ENCODE measurements around the gene CFAP97D2. TPM values are rescaled to one million over a fixed set of nuclear protein-coding genes. Genes with fewer than 3 reads are reported as not detected.
"Not testable (repeated sequence)": the region's sequence is repeated elsewhere in the genome, so short reads cannot be mapped to it uniquely, and the experiment has no call there.

Gene CFAP97D2
- total RNA-seq, 1 experiment from 2014 or later: not detected

GRCh38 chr13:114234645-114235421 is 55.8 kb downstream of the CFAP97D2 start, which contains the start of gene CDC16:
TSS of gene CDC16 (plus strand) at chr13:114234897. CDS start at chr13:114235085, 188 bp downstream.
- peak; percentile 96 for DNase-seq
- Histone ChIP-seq H3K9me3 (no peaks in the 10 kb centered on the region), H3K36me3 (peaks cover 38% of the 10 kb centered on the region), H3K27me3 (no peaks in the 10 kb centered on the region), H3K4me3 (peak within 1 kb of the TSS; percentile 87)

GRCh38 chr13:114235697-114236096 is 56.6 kb downstream of the CFAP97D2 start:
- no peak for DNase-seq

DNA sequence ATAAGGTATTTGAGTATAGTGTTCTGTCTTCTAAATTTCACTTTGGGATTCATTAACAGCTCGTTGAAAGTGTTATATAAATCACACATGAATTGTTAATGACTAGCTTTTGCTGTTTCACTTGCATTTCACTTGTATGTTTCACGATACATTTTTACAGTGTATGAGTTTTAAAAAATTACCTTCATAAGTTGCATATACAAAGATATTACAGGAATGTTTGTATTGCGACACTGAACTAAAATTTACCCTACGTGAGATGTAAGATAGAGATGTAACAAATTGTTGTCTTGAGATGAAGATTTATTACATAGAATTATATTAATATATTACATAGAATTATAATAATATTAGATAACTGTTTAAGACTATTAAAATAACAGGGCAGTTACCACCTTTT is 57.2 kb downstream of the CFAP97D2 start:
- H3K27me3 ChIP-seq: no peaks in the 10 kb centered on the region
- peak overlapping the region; percentile 87 for H3K4me3 ChIP-seq
- H3K9me3 ChIP-seq: no peaks in the 10 kb centered on the region
- no peak for DNase-seq
- H3K36me3 ChIP-seq: peaks cover 45% of the 10 kb centered on the region

More at GRCh38 chr13:114235697-114236096, 56.6 kb downstream of the CFAP97D2 start:
- no peaks in the 10 kb centered on the region for H3K27me3 ChIP-seq
- peak overlapping the region; percentile 87 for H3K4me3 ChIP-seq
- H3K36me3 ChIP-seq: peaks cover 40% of the 10 kb centered on the region
- no peaks in the 10 kb centered on the region for H3K9me3 ChIP-seq

DNA sequence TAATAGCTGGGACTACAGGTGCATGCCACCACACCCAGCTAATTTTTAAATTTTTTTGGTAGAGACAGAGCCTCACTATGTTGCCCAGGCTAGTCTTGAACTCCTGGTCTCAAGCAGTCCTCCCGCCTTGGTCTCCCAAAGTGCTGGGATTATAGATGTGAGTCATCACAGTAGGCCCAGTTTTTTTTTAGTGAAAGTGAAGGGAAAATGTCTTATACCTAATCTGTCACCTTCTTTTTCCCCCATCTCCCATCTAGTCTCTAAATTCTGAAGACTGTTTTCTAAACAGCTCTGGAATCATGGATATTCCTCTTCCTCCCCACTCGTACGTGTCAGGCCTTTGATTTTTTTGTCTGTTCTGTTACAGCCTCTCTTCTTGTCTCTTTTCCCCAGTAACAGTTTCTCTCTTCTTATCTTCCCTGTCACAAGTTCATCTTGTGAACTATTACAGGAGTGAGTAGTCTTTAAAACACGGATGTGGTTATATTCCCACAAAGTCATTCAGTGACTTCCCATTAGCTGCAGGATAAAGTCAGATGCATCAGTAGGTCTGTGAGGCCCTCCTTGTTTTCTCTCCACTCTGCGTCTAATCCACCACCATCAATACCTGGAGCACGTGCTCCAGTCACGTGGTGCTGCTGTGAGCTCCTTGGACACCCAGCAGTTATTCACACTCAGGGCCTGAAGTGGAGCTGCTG is 58.5 kb downstream of the CFAP97D2 start:
- Histone ChIP-seq H3K4me3 (no peak overlapping the region), H3K36me3 (peaks cover 58% of the 10 kb centered on the region)
- DNase-seq: no peak

GRCh38 chr13:114241918-114242317 is 62.9 kb downstream of the CFAP97D2 start:
- no peaks in the 10 kb centered on the region for H3K9me3 ChIP-seq
- no peak overlapping the region for H3K4me3 ChIP-seq
- H3K27me3 ChIP-seq: no peaks in the 10 kb centered on the region
- no peak for DNase-seq
- H3K36me3 ChIP-seq: peaks cover 88% of the 10 kb centered on the region

More for the DNA sequence above, 58.5 kb downstream of the CFAP97D2 start:
- Histone ChIP-seq H3K9me3 (no peaks in the 10 kb centered on the region), H3K27me3 (no peaks in the 10 kb centered on the region)

DNA sequence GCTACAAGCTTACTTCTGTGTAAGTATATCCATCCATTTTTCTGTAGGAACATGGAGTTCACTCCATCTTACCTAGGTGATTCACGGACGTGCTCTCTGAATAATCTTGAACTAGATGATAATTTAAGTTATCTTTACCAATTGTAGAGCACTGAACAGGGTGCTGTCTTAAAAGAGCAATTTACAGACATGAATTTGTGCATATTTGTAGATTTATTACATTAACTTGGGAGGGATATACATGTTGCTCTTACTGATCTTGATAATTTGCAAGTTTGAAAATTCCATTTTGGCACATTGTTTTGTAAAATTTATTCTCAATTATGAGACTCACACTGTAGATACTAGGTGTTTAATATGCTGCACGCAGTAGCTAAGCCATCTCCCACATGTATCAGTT is 64.9 kb downstream of the CFAP97D2 start:
- no peak for DNase-seq
- Histone ChIP-seq H3K27me3 (no peaks in the 10 kb centered on the region), H3K9me3 (no peaks in the 10 kb centered on the region), H3K36me3 (peaks cover 91% of the 10 kb centered on the region), H3K4me3 (no peak overlapping the region)

GRCh38 chr13:114244637-114245036 is 65.6 kb downstream of the CFAP97D2 start:
- Histone ChIP-seq H3K27me3 (no peaks in the 10 kb centered on the region), H3K9me3 (no peaks in the 10 kb centered on the region), H3K36me3 (peaks cover 91% of the 10 kb centered on the region), H3K4me3 (no peak overlapping the region)
- no peak for DNase-seq

GRCh38 chr13:114248011-114248410 is 69.0 kb downstream of the CFAP97D2 start:
- Histone ChIP-seq H3K36me3 (peaks cover 92% of the 10 kb centered on the region), H3K27me3 (no peaks in the 10 kb centered on the region), H3K9me3 (no peaks in the 10 kb centered on the region), H3K4me3 (no peak overlapping the region)
- no peak for DNase-seq

GRCh38 chr13:114249077-114249476 is 70.0 kb downstream of the CFAP97D2 start:
- Histone ChIP-seq H3K36me3 (peaks cover 86% of the 10 kb centered on the region), H3K9me3 (no peaks in the 10 kb centered on the region), H3K4me3 (no peak overlapping the region), H3K27me3 (no peaks in the 10 kb centered on the region)
- no peak for DNase-seq

DNA sequence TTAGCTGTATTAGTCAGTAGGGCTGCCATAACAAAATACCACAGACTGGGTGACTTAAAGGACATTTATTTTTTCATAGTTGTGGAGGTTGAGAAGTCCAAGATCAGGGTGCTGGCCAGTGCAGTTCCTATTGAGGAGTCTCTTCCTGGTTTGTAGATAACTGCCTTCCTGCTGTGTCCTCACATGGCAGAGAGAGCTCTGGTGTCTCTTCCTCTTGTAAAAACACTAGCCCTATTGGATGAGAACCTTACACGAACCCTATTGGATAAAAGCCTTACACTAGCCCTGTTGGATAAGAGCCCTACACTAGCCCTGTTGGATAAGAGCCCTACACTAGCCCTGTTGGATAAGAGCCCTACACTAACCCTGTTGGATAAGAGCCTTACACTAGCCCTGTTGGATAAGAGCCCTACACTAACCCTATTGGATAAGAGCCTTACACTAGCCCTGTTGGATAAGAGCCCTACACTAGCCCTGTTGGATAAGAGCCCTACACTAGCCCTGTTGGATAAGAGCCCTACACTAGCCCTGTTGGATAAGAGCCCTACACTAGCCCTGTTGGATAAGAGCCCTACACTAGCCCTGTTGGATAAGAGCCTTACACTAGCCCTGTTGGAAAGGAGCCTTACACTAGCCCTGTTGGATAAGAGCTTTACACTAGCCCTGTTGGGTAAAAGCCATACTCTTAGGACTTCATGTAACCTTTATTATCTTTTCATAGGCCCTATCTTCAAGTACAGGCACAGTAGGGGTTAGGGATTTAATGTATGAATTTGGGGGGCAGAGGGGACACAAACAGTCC is 72.8 kb downstream of the CFAP97D2 start:
- not testable (repeated sequence) for DNase-seq, H3K27me3 ChIP-seq, H3K4me3 ChIP-seq, H3K9me3 ChIP-seq
- peaks cover 82% of the 10 kb centered on the region for H3K36me3 ChIP-seq

GRCh38 chr13:114256547-114256946 is 77.5 kb downstream of the CFAP97D2 start:
- Histone ChIP-seq H3K36me3 (peaks cover 81% of the 10 kb centered on the region), H3K27me3 (no peaks in the 10 kb centered on the region), H3K4me3 (no peak overlapping the region), H3K9me3 (no peaks in the 10 kb centered on the region)
- DNase-seq: no peak

DNA sequence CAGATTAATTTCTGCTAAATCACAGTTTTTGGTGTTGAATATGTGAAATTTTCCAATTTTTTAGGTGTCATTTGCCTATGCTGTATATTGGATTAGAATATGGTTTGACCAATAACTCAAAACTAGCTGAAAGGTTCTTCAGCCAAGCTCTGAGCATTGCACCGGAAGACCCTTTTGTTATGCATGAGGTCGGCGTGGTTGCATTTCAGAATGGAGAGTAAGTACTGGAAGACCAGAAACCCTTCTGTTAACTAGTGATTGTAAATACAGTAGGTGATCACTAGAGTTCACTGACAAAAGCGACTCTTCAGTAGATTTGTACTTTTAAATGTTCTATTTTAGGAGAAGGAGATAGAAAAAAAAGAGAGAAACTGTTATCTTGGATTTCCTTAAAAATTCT is 78.0 kb downstream of the CFAP97D2 start:
- Histone ChIP-seq H3K36me3 (peaks cover 81% of the 10 kb centered on the region), H3K9me3 (no peaks in the 10 kb centered on the region), H3K27me3 (no peaks in the 10 kb centered on the region), H3K4me3 (no peak overlapping the region)
- DNase-seq: no peak

- no peaks in the 10 kb centered on the region for H3K27me3 ChIP-seq
- no peak for DNase-seq
- H3K9me3 ChIP-seq: no peaks in the 10 kb centered on the region
- H3K4me3 ChIP-seq: no peak overlapping the region
- peaks cover 81% of the 10 kb centered on the region for H3K36me3 ChIP-seq
These were observed 79.5 kb downstream of the CFAP97D2 start for GRCh38 chr13:114258589-114258988.

DNA sequence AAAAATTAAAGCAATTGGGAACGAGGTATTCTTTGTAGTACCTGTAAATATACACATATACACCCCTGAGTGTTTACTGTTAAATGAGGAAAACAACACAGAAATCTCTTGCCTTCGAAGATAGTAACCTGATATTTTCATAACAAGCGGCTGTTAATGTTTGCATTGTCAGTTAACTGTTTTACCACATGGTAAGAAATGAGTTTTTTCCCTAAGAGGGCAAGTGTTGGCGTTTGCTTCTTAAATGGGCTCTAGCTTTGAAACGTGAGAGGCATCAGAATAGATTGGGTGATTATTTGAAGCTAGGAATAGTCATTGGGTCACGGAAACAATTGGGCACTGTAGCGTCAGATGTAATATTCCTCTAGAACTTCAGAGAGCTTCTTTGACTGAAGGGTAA is 80.3 kb downstream of the CFAP97D2 start:
- no peak for DNase-seq
- Histone ChIP-seq H3K27me3 (no peaks in the 10 kb centered on the region), H3K4me3 (no peak overlapping the region), H3K36me3 (peaks cover 85% of the 10 kb centered on the region), H3K9me3 (no peaks in the 10 kb centered on the region)

- H3K9me3 ChIP-seq: no peaks in the 10 kb centered on the region
- peaks cover 84% of the 10 kb centered on the region for H3K36me3 ChIP-seq
- no peaks in the 10 kb centered on the region for H3K27me3 ChIP-seq
- no peak for DNase-seq
- no peak overlapping the region for H3K4me3 ChIP-seq
These were observed 80.9 kb downstream of the CFAP97D2 start for GRCh38 chr13:114259974-114260373.

DNA sequence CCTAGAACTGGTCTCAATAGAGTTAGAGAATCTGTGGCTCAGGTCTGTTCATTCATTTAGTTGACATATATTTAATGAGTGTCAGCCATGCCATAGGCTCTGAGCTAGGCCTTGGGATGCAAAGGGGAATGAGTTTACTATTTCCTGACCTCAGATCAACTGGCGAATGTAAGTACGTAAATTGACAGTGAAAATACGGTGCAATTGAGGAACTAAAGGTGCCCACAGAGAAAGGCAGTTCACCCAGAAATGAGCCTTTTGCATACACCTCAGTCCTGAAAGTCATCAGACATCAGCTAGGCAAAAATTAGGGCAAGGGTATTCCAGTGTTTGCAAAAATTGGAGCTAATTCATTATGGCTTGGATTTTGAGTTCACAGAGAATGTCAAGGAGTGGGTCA is 81.8 kb downstream of the CFAP97D2 start:
- H3K36me3 ChIP-seq: peaks cover 84% of the 10 kb centered on the region
- no peaks in the 10 kb centered on the region for H3K27me3 ChIP-seq
- DNase-seq: no peak
- no peaks in the 10 kb centered on the region for H3K9me3 ChIP-seq
- H3K4me3 ChIP-seq: no peak overlapping the region

Measured in MG63 (cell line).